K562 (cell line): ENCODE results near the gene C18orf32. TPM values are rescaled to one million over a fixed set of nuclear protein-coding genes. Genes with fewer than 3 reads are reported as not detected.

Experiments used
- ADNP ChIP-seq: fragments of 200-800 bp; sonication (Bioruptor generic); IDR thresholded peaks from 2 replicates; pipeline ENCODE4 v1.6.1; 2016; ENCODE audit warnings: missing genetic modification characterization, missing compliant biosample characterization
- ARHGAP35 ChIP-seq: fragments of 450-650 bp; IDR thresholded peaks from 2 replicates; pipeline ENCODE4 v1.6.1; 2018; ENCODE audit not compliant: partially characterized antibody
- CHD2 ChIP-seq: IDR thresholded peaks from 2 replicates; pipeline ENCODE4 v1.6.1; 2011; ENCODE audit warnings: low read depth, low read length
- CREB1 ChIP-seq, 2 experiments: sonication (generic) in 1 of 2; formaldehyde crosslinking in 1 of 2; IDR thresholded peaks; 2 replicates each; pipeline versions ENCODE4 v1.6.1 to v1.8.0; 2012 to 2022; ENCODE audit warnings: inconsistent platforms in 1 of 2, mild to moderate bottlenecking in 1 of 2, missing genetic modification reagents in 1 of 2, moderate library complexity in 1 of 2
- EHMT2 ChIP-seq: fragments of 450-650 bp; IDR thresholded peaks from 2 replicates; pipeline ENCODE4 v1.6.1; 2018; ENCODE audit warnings: antibody characterized with exemption
- ELK1 ChIP-seq: sonication (generic); formaldehyde crosslinking; IDR thresholded peaks from 2 replicates; pipeline ENCODE4 v1.8.1; 2022; ENCODE audit warnings: missing genetic modification reagents
- ETS2 ChIP-seq: IDR thresholded peaks from 2 replicates; pipeline ENCODE4 v1.6.1; 2016; ENCODE audit warnings: borderline replicate concordance, missing genetic modification characterization, mild to moderate bottlenecking, moderate library complexity, missing compliant biosample characterization; ENCODE audit not compliant: poor library complexity, severe bottlenecking
- GTF2E2 ChIP-seq: fragments of 200-800 bp; sonication (Bioruptor generic); IDR thresholded peaks from 2 replicates; pipeline ENCODE4 v1.6.1; 2016; ENCODE audit warnings: missing genetic modification characterization, missing compliant biosample characterization
- HSF4 ChIP-seq: fragments of 250-450 bp; sonication (Bioruptor Pico); IDR thresholded peaks from 2 replicates; pipeline ENCODE4 v2.1.2; 2022; ENCODE audit warnings: mild to moderate bottlenecking, moderate library complexity, borderline replicate concordance
- KLF10 ChIP-seq: fragments of 250-450 bp; sonication (Bioruptor Pico); IDR thresholded peaks from 2 replicates; pipeline ENCODE4 v1.6.1; 2021; ENCODE audit warnings: matching md5 sums
- L3MBTL2 ChIP-seq: fragments of 450-650 bp; IDR thresholded peaks from 2 replicates; pipeline ENCODE4 v1.6.1; 2016; ENCODE audit warnings: mild to moderate bottlenecking, moderate library complexity
- MEF2A ChIP-seq: IDR thresholded peaks from 2 replicates; pipeline ENCODE4 v1.6.1; 2011; ENCODE audit warnings: low read depth, mild to moderate bottlenecking, low read length, moderate library complexity; ENCODE audit not compliant: control insufficient read depth
- MXI1 ChIP-seq: IDR thresholded peaks from 2 replicates; pipeline ENCODE4 v1.6.1; 2011; ENCODE audit warnings: low read depth, mild to moderate bottlenecking, improper control_type of control experiment, low read length
- NCOA6 ChIP-seq: fragments of 450-650 bp; IDR thresholded peaks from 2 replicates; pipeline ENCODE4 v1.6.1; 2017; ENCODE audit warnings: mild to moderate bottlenecking
- RFX1 ChIP-seq: fragments of 450-650 bp; IDR thresholded peaks from 2 replicates; pipeline ENCODE4 v1.6.1; 2016; ENCODE audit warnings: mild to moderate bottlenecking, moderate library complexity
- SRSF9 ChIP-seq: fragments of 200-400 bp; formaldehyde crosslinking; IDR thresholded peaks from 2 replicates; pipeline ENCODE4 v1.6.1; 2017; ENCODE audit warnings: low read depth, low read length, borderline replicate concordance
- ZNF121 ChIP-seq: sonication (generic); formaldehyde crosslinking; conservative IDR thresholded peaks from 2 replicates; pipeline ENCODE4 v1.8.0; 2022; ENCODE audit warnings: missing genetic modification reagents
- ZNF174 ChIP-seq: fragments of 250-450 bp; sonication (Bioruptor Pico); IDR thresholded peaks from 2 replicates; pipeline ENCODE4 v1.4.0; 2020; ENCODE audit warnings: mild to moderate bottlenecking
- ZNF316 ChIP-seq: fragments of 450-650 bp; IDR thresholded peaks from 2 replicates; pipeline ENCODE4 v1.6.1; 2016
- ZNF41 ChIP-seq: fragments of 250-450 bp; sonication (Bioruptor Pico); conservative IDR thresholded peaks from 2 replicates; pipeline ENCODE4 v1.4.0; 2020; ENCODE audit warnings: mild to moderate bottlenecking
- ZNF512 ChIP-seq: IDR thresholded peaks from 2 replicates; pipeline ENCODE4 v1.6.1; 2016; ENCODE audit warnings: missing genetic modification characterization, missing compliant biosample characterization
- ZNF583 ChIP-seq: fragments of 250-450 bp; sonication (Bioruptor Pico); IDR thresholded peaks from 2 replicates; pipeline ENCODE4 v1.4.0; 2020
- polyA plus RNA-seq, 8 experiments: library from polyadenylated mRNA; depleted of rRNA in 4 of 8; stranded (reverse) in 5 of 8; unstranded in 3 of 8; fragments of >200 nt; fragmentation: Nextera tagmentation in 2 of 8; fragmentation: Illumina TruSeq in 1 of 8; extraction: Ambion mirVana in 2 of 8; extraction: Trizol in 1 of 8; gene quantifications; 2 replicates each; pipeline versions ENCODE4 v1.2.1 to v1.2.3, GENCODE V29; 2011 to 2014; ENCODE audit warnings: inconsistent platforms in 1 of 8, missing spikeins in 1 of 8
- total RNA-seq, 7 experiments: library from RNA; depleted of rRNA in 6 of 7; stranded (reverse); fragments of >200 nt in 6 of 7; fragmentation: Illumina TruSeq in 2 of 7; extraction: Trizol in 2 of 7; gene quantifications; 2 replicates each; pipeline versions ENCODE4 v1.2.1 to v1.2.3, GENCODE V29; 2011 to 2021; ENCODE audit warnings: low replicate concordance in 1 of 7
- TF ChIP-seq, protein P1 (sequence below), 3 experiments: fragments of 200-800 bp in 1 of 3; sonication (Bioruptor generic) in 1 of 3; sonication (generic) in 1 of 3; formaldehyde crosslinking in 1 of 3; IDR thresholded peaks; 2 replicates each; pipeline versions ENCODE4 v1.6.1 to v1.8.0; 2016 to 2022; ENCODE audit warnings: mild to moderate bottlenecking in 2 of 3, missing compliant biosample characterization in 2 of 3, missing genetic modification characterization in 2 of 3, missing genetic modification reagents in 1 of 3
- TF ChIP-seq, protein P2 (sequence below), 2 experiments: fragments of 450-650 bp in 1 of 2; sonication (generic) in 1 of 2; formaldehyde crosslinking in 1 of 2; IDR thresholded peaks in 1 of 2; conservative IDR thresholded peaks in 1 of 2; 2 replicates each; pipeline versions ENCODE4 v1.6.1 to v1.8.1; 2016 to 2023; ENCODE audit warnings: mild to moderate bottlenecking in 2 of 2, moderate library complexity in 2 of 2, inconsistent platforms in 1 of 2, missing genetic modification reagents in 1 of 2

Gene C18orf32
- total and polyA plus RNA-seq, 9 of the 15 experiments (the other 6 are each of a cell fraction or from before 2014, with no cell fraction given), result 8.5 to 35.0 (median 20.4) TPM

DNA sequence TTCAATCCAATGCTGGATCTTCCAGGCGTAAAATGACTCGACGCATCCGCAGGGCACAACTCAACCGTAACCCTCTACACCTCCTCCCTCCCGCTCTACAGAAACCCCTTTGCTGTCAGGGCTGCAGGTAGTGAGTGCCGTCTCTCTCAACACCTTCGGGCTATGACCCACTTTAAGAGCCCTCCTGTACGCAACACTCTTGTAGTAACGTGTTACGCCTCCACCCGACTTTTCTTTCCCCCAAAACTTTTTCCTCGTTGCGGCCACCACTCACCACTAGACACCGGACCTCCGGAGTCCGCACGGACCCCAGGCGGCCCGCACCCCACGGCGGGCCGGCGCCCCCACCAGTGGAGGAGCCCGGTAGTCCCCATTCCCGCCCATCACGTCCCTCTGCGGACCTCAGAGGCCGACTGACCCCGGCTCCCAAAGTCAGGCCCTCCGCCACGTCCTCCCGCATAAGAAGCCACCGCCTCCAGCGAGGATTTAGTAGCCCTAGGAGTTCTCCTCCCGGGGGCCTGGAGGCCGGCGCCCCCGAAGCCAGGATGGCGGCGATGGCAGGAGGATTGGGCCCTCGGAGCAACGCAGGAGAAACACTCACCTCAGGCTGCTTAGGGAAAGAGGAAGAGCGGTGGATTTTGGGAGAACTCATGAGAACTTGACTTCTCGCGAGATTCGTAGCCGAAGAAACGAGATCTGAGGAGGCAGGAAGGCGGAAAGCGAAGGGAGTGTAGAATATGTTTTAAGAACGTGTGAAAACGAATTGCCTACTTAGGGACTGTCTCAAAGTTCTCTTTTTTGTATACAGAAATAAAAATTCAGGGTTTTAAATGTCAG, 5.0 kb upstream of the C18orf32 start, which contains the start of gene RPL17 (continued):
- TF ChIP-seq, protein P1, sequence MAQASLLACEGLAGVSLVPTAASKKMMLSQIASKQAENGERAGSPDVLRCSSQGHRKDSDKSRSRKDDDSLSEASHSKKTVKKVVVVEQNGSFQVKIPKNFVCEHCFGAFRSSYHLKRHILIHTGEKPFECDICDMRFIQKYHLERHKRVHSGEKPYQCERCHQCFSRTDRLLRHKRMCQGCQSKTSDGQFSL (CRISPR knock-in tag; IDR thresholded peaks at IDR 0.05), result no peak
- TF ChIP-seq, protein P1 (tag; IDR thresholded peaks at IDR 0.05), result no peak
- TF ChIP-seq MEF2A (no peak), ZNF121 (no peak), CREB1 (IDR thresholded peaks at IDR 0.05) (no peak), CREB1 (CRISPR knock-in tag; IDR thresholded peaks at IDR 0.05) (no peak), MXI1 (peak; percentile 44; the same call in 1 of the 2 replicates), RFX1 (no peak; the same call in 1 of the 2 replicates), KLF10 (CRISPR knock-in tag) (no peak), EHMT2 (no peak), ZNF174 (CRISPR knock-in tag) (no peak), NCOA6 (no peak), ZNF512 (tag) (no peak), ZNF316 (no peak), ARHGAP35 (peak; percentile 97), GTF2E2 (tag) (peak; percentile 96), L3MBTL2 (0 out of 2 replicates have a peak, but pooled peaks have one; percentile 20), ADNP (tag) (no peak), ZNF583 (CRISPR knock-in tag) (no peak), SRSF9 (no peak), ZNF41 (CRISPR knock-in tag) (no peak), HSF4 (no peak), CHD2 (peak; percentile 98), ELK1 (CRISPR knock-in tag) (no peak), ETS2 (no peak)
- TF ChIP-seq, protein P2, sequence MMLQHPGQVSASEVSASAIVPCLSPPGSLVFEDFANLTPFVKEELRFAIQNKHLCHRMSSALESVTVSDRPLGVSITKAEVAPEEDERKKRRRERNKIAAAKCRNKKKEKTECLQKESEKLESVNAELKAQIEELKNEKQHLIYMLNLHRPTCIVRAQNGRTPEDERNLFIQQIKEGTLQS (IDR thresholded peaks at IDR 0.05), result no peak
- TF ChIP-seq, protein P2 (CRISPR knock-in tag; conservative IDR thresholded peaks at IDR 0.05), result peak; percentile 60; the same call in 1 of the 2 replicates
